Endodermal cell (in vitro differentiated cells): ENCODE data around the gene CDK10. TPM values are rescaled to one million over a fixed set of nuclear protein-coding genes. Genes with fewer than 3 reads are reported as not detected.
A peak's percentile ranks its signal among the peaks of the same experiment; 100 is the strongest.

Experiments
- DNase-seq: peaks from one replicate; pipeline ENCODE4 v3.0.0-alpha.2; 2017
- H3K27ac ChIP-seq: 2 replicates; pipeline ENCODE4 v1.5.1; 2013; ENCODE audit warnings: mild to moderate bottlenecking, low read depth, low read length, moderate library complexity
- H3K27me3 ChIP-seq: 2 replicates; pipeline ENCODE4 v1.6.1; 2013; ENCODE audit warnings: mild to moderate bottlenecking, low read length, moderate library complexity; ENCODE audit not compliant: insufficient read depth, control insufficient read depth, poor library complexity, severe bottlenecking
- H3K36me3 ChIP-seq: 2 replicates; pipeline ENCODE4 v1.7.0; 2013; ENCODE audit warnings: mild to moderate bottlenecking, low read length, moderate library complexity; ENCODE audit not compliant: control insufficient read depth, insufficient read depth
- H3K4me1 ChIP-seq: one replicate; pipeline ENCODE4 v1.7.0; 2013; ENCODE audit warnings: low read length; ENCODE audit not compliant: control insufficient read depth, insufficient read depth
- H3K4me3 ChIP-seq: 2 replicates; pipeline ENCODE4 v1.5.1; 2013; ENCODE audit warnings: mild to moderate bottlenecking, low read length, moderate library complexity
- H3K9ac ChIP-seq: 2 replicates; pipeline ENCODE4 v1.6.1; 2013; ENCODE audit warnings: mild to moderate bottlenecking, low read length, moderate library complexity; ENCODE audit not compliant: poor library complexity, severe bottlenecking; ENCODE audit errors: extremely low read depth
- H3K9me3 ChIP-seq: 2 replicates; pipeline ENCODE4 v1.6.1; 2013; ENCODE audit warnings: mild to moderate bottlenecking, low read length, moderate library complexity; ENCODE audit not compliant: control insufficient read depth
- H3K27ac Mint-ChIP-seq: 2 replicates; pipeline ENCODE4 v1.8.0; 2020; ENCODE audit warnings: mixed read lengths
- H3K27me3 Mint-ChIP-seq: 2 replicates; pipeline ENCODE4 v1.8.0; 2021; ENCODE audit warnings: mild to moderate bottlenecking, mixed read lengths; ENCODE audit not compliant: insufficient read depth
- H3K36me3 Mint-ChIP-seq: 2 replicates; pipeline ENCODE4 v1.8.0; 2020; ENCODE audit warnings: low read depth, mixed read lengths
- H3K4me1 Mint-ChIP-seq: 2 replicates; pipeline ENCODE4 v1.8.0; 2020; ENCODE audit warnings: mixed read lengths
- H3K4me3 Mint-ChIP-seq: 2 replicates; pipeline ENCODE4 v1.8.0; 2020; ENCODE audit warnings: mild to moderate bottlenecking, moderate library complexity, mixed read lengths
- H3K9me3 Mint-ChIP-seq: 2 replicates; pipeline ENCODE4 v1.8.0; 2020; ENCODE audit warnings: mild to moderate bottlenecking, mixed read lengths
- WGBS, 2 experiments: methylation state at CpG; one replicate each; pipeline versions ENCODE4 v1.1.5 to v1.1.7; 2013; ENCODE audit warnings: missing lambda C conversion rate in 2 of 2, mixed read lengths in 1 of 2; ENCODE audit not compliant: insufficient coverage in 1 of 2, insufficient read length in 1 of 2; 5-methylcytosine and 5-hydroxymethylcytosine counted together
- total RNA-seq, 2 donors: library from RNA; stranded (reverse); fragmentation: NEBNext Ultra II Directional in 1 of 2; extraction: Animal tissue kit (Norgen Biotek cat#: 25700) in 1 of 2; gene quantifications; 2 replicates in 1 of 2; 3 replicates in 1 of 2; pipeline ENCODE4 v1.2.1, GENCODE V29; 2021
- TF ChIP-seq, protein P1 (sequence below): fragments of 200-600 bp; sonication (generic); conservative IDR thresholded peaks from 2 replicates; pipeline ENCODE4 v1.5.0; 2021; ENCODE audit warnings: antibody characterized with exemption, mild to moderate bottlenecking

CDK10 gene
- total RNA-seq, 2 donors from 2014 or later, result 108 to 123 TPM

DNA sequence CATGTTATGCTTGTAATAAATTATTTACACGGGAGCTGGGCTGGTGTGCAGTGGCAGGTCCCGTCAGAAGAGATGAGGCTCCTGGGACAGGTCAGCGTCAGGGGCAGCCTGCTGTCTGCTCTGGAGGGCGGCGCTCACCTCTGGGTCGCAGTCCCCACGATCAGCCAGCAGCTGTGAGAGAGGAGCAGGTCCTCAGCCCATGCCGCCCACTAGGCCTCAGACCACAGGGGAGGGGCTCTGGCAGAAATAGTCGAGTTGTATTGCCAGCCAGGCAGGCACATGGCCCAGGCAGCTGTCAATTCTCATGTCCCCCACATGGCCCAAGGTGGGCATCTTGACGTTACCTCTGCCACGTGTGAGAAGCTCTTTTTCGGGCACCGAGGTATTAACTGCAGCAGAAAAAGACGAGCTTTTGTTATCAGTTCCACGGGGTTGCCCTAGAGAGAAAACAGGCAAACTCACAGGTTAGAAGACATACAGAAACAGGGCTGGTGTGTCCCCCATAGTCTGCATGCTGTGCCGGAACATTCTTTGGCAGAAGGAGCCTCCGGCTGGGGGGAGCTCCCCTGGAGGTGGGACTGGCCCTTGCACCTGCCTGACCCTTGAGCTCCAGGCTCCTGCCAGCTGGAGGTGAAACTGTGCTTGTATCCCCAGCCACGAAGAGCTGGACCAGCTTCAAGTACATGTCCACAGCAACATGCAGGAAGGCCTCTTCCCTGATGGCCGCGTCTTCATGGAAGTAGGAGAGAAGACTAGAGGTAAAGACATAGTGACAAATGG is 52.2 kb downstream of the CDK10 start:
- no peaks in the 10 kb centered on the region for H3K4me1 Mint-ChIP-seq
- Histone ChIP-seq H3K36me3 (peaks cover 97% of the 10 kb centered on the region), H3K4me3 (no peak overlapping the region), H3K27ac (no peak overlapping the region), H3K9ac (no peak overlapping the region), H3K9me3 (no peaks in the 10 kb centered on the region), H3K27me3 (no peaks in the 10 kb centered on the region), H3K4me1 (no peaks in the 10 kb centered on the region)
- H3K27ac Mint-ChIP-seq, result no peak overlapping the region
- 93 to 95% methylated on average over 19 to 20 of the region's 20 CpGs for WGBS, 2 experiments
- peak; percentile 52 for DNase-seq
- peaks cover 83% of the 10 kb centered on the region for H3K36me3 Mint-ChIP-seq
- no peaks in the 10 kb centered on the region for H3K9me3 Mint-ChIP-seq
- H3K4me3 Mint-ChIP-seq, result no peak overlapping the region
- TF ChIP-seq, protein P1, sequence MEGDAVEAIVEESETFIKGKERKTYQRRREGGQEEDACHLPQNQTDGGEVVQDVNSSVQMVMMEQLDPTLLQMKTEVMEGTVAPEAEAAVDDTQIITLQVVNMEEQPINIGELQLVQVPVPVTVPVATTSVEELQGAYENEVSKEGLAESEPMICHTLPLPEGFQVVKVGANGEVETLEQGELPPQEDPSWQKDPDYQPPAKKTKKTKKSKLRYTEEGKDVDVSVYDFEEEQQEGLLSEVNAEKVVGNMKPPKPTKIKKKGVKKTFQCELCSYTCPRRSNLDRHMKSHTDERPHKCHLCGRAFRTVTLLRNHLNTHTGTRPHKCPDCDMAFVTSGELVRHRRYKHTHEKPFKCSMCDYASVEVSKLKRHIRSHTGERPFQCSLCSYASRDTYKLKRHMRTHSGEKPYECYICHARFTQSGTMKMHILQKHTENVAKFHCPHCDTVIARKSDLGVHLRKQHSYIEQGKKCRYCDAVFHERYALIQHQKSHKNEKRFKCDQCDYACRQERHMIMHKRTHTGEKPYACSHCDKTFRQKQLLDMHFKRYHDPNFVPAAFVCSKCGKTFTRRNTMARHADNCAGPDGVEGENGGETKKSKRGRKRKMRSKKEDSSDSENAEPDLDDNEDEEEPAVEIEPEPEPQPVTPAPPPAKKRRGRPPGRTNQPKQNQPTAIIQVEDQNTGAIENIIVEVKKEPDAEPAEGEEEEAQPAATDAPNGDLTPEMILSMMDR, result peak; percentile 19
- no peaks in the 10 kb centered on the region for H3K27me3 Mint-ChIP-seq

DNA sequence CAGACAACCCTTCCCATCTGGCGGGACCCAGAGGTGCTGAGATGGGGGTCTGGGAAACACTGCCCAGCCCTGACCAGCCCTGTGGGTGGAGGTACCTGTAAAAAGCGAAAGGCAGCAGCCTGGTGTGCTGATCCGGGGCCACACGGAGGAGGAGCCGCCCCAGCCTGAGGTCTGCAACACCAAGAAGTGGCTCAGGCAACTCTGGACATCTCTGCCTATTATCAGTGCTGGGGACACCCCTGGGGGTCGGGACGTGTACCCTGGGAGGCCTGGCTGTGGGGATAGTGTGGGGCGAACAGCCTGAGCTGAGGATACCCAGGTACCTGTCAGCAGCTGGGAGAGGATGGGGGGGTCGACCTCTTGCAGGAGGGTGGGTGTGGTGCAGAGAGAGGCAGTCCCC is 52.9 kb downstream of the CDK10 start:
- H3K27ac ChIP-seq, result no peak overlapping the region

DNA sequence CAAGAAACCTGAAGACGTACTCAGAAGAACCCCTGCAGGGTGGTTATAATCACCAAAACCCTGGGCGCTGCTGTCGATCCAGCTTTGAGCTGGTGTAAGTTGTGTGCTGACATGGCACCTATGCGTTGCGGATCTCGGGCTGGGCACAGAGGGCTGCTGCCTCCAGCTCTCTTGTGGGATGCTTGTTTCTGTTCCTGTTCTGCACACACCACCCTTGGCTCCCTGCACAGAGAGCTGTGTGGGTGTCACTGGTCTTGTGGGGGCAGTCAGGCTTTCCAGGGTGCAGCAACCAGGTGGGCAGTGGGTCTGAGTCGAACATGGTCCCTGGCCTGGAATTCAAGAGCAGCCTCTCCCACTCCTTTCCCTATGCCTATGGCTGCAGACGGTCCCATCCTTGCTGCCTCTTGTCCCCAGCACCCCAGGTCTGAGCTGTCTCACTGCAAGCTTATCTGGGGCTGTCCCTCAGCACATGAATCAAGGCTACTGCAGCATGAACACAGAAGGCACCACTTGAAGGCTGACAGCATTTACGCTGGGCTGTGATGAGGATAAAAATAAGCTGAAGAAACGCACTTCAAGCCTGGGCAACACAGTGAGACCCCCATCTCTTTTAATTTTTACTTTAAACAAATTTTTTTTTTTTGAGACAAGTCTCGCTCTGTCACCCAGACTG is 55.0 kb downstream of the CDK10 start:
- Histone ChIP-seq H3K9me3 (no peaks in the 10 kb centered on the region), H3K9ac (no peak overlapping the region), H3K36me3 (peaks cover 92% of the 10 kb centered on the region), H3K27me3 (no peaks in the 10 kb centered on the region), H3K4me3 (no peak overlapping the region), H3K27ac (peak overlapping the region; percentile 11), H3K4me1 (no peaks in the 10 kb centered on the region)
- H3K36me3 Mint-ChIP-seq, result peaks cover 78% of the 10 kb centered on the region
- WGBS, 2 experiments, result 93 to 95% methylated on average over 10 to 11 of the region's 11 CpGs
- no peak for DNase-seq
- no peaks in the 10 kb centered on the region for H3K4me1 Mint-ChIP-seq
- H3K27ac Mint-ChIP-seq, result no peak overlapping the region
- no peaks in the 10 kb centered on the region for H3K27me3 Mint-ChIP-seq
- H3K4me3 Mint-ChIP-seq, result no peak overlapping the region
- no peaks in the 10 kb centered on the region for H3K9me3 Mint-ChIP-seq
- TF ChIP-seq, protein P1, result no peak

More for the DNA sequence above, 52.9 kb downstream of the CDK10 start:
- H3K4me3 ChIP-seq, result no peak overlapping the region
- Mint-ChIP-seq H3K4me1 (no peaks in the 10 kb centered on the region), H3K27me3 (no peaks in the 10 kb centered on the region), H3K4me3 (no peak overlapping the region), H3K9me3 (no peaks in the 10 kb centered on the region), H3K36me3 (peaks cover 81% of the 10 kb centered on the region), H3K27ac (no peak overlapping the region)
- TF ChIP-seq, protein P1, result no peak
- H3K9me3 ChIP-seq, result no peaks in the 10 kb centered on the region
- H3K4me1 ChIP-seq, result no peaks in the 10 kb centered on the region
- no peak for DNase-seq
- WGBS, 2 experiments, result 88 to 90% methylated on average over 5 to 9 of the region's 9 CpGs
- no peak overlapping the region for H3K9ac ChIP-seq
- H3K27me3 ChIP-seq, result no peaks in the 10 kb centered on the region
- peaks cover 97% of the 10 kb centered on the region for H3K36me3 ChIP-seq
